ENCODE data around the gene ZNF648.
A peak's percentile ranks its signal among the peaks of the same experiment; 100 is the strongest.

DNA sequence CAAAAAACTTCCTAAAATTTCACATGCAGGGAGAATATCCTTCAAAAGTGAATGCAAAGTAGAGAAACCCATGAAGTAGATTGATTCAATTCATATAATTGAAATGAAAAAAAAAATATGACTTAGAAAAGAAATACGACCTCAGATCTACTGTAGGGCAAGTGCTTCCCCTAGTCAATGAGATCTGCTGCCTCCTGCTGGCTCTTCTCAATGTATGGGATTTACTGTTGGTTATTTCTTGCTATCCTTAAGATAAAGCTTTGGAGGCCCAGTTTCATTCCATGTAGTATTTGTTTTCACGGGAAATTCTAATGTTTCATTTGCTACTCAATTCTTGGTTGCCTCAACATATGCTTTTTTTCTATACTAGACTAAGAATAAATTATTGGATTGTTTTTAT lies 46.2 kb downstream of the ZNF648 start:
- TF ChIP-seq, protein P1, sequence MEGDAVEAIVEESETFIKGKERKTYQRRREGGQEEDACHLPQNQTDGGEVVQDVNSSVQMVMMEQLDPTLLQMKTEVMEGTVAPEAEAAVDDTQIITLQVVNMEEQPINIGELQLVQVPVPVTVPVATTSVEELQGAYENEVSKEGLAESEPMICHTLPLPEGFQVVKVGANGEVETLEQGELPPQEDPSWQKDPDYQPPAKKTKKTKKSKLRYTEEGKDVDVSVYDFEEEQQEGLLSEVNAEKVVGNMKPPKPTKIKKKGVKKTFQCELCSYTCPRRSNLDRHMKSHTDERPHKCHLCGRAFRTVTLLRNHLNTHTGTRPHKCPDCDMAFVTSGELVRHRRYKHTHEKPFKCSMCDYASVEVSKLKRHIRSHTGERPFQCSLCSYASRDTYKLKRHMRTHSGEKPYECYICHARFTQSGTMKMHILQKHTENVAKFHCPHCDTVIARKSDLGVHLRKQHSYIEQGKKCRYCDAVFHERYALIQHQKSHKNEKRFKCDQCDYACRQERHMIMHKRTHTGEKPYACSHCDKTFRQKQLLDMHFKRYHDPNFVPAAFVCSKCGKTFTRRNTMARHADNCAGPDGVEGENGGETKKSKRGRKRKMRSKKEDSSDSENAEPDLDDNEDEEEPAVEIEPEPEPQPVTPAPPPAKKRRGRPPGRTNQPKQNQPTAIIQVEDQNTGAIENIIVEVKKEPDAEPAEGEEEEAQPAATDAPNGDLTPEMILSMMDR (IDR thresholded peaks at IDR 0.05), result peak; percentile 68
- no peak for TF ChIP-seq ZFX (IDR thresholded peaks at IDR 0.05; ENCODE audit: borderline replicate concordance)

Measured in 22Rv1 (cell line).